Kidney (tissue), 14 donors: Measurements from ENCODE around the gene SET. TPM values are rescaled to one million over a fixed set of nuclear protein-coding genes. Genes with fewer than 3 reads are reported as not detected.

Source experiments
- DNase-seq, 5 donors: peaks; one replicate each; pipeline ENCODE4 v3.0.0-alpha.2; 2013 to 2020
- FAIRE-seq: peaks from 2 replicates; lab custom pipeline; 2012; peaks lifted over from hg19 to GRCh38; lab: Jason Lieb, UNC
- H3K27ac ChIP-seq, 2 donors: one replicate each; pipeline ENCODE4 v1.7.0; 2013; ENCODE audit warnings: low read depth in 2 of 2, low read length in 2 of 2, inconsistent platforms in 1 of 2
- H3K27me3 ChIP-seq: one replicate; pipeline ENCODE4 v1.7.1; 2013; ENCODE audit warnings: low read length, inconsistent platforms; ENCODE audit not compliant: control insufficient read depth, insufficient read depth
- H3K36me3 ChIP-seq, 3 donors: one replicate each; pipeline versions ENCODE4 v1.7.0 to v1.7.1; 2013; ENCODE audit warnings: low read length in 3 of 3, control low read depth in 1 of 3, inconsistent platforms in 1 of 3; ENCODE audit not compliant: insufficient read depth in 3 of 3, control insufficient read depth in 2 of 3
- H3K4me1 ChIP-seq, 3 donors: one replicate each; pipeline versions ENCODE4 v1.7.0 to v1.7.1; 2013; ENCODE audit warnings: low read length in 3 of 3, inconsistent platforms in 1 of 3, low read depth in 1 of 3; ENCODE audit not compliant: control insufficient read depth in 2 of 3, insufficient read depth in 2 of 3
- H3K4me3 ChIP-seq, 3 donors: one replicate each; pipeline versions ENCODE4 v1.7.0 to v1.8.1; 2013; ENCODE audit warnings: low read length in 3 of 3, control low read depth in 1 of 3, inconsistent platforms in 1 of 3
- H3K9ac ChIP-seq, 3 donors: one replicate each; pipeline versions ENCODE4 v1.7.0 to v1.7.1; 2013; ENCODE audit warnings: low read length in 3 of 3, control low read depth in 1 of 3, inconsistent platforms in 1 of 3
- H3K9me3 ChIP-seq, 3 donors: one replicate each; pipeline versions ENCODE4 v1.7.0 to v1.7.1; 2013; ENCODE audit warnings: low read length in 3 of 3, control low read depth in 1 of 3, inconsistent platforms in 1 of 3; ENCODE audit not compliant: control insufficient read depth in 2 of 3, insufficient read depth in 1 of 3
- CTCF ChIP-seq: IDR thresholded peaks from 3 replicates; pipeline ENCODE4 v1.5.1; 2012; ENCODE audit warnings: mild to moderate bottlenecking, moderate library complexity, borderline replicate concordance; ENCODE audit not compliant: insufficient read depth; ENCODE audit errors: extremely low read depth
- intact Hi-C: fragments of 100-400 bp; cut with DNase I; formaldehyde crosslinking; loops from one replicate; pipeline ENCODE4 v1.11.1; 2022
- polyA plus RNA-seq: library from polyadenylated mRNA; stranded (reverse); fragments of 350-450 nt; fragmentation: Illumina TruSeq; extraction: RNeasy Lipid Tissue Mini Kit (QIAGEN cat#74804); gene quantifications from one replicate; pipeline ENCODE4 v1.2.3, GENCODE V29; 2014; ENCODE audit warnings: low read depth, low replicate concordance; ENCODE audit not compliant: insufficient read depth
- total RNA-seq: library from RNA; stranded (reverse); fragmentation: NEBNext Ultra II Directional; extraction: Animal tissue kit (Norgen Biotek cat#: 25700); gene quantifications from one replicate; pipeline ENCODE4 v1.2.1, GENCODE V29; 2021
- donor health status: control.
- donor health status: control.
- donor health status: control.
- donor health status: control.
- donor health status: control.
- donor health status: DM: yes; HTN: yes; CAD: no.
- donor health status: Normal renal cell carcinoma (clear cell type).

Gene SET
- total and polyA plus RNA-seq, 2 donors from 2014 or later, result 127 to 247 TPM

GRCh38 chr9:128729766-128730517 lies 40.9 kb downstream of the SET start:
- Histone ChIP-seq H3K36me3 (peaks cover 0 to 12% (median 2%) of the 10 kb centered on the region in 3 donors), H3K9ac (no peak overlapping the region), H3K4me3 (no peak overlapping the region), H3K4me1 (peaks cover 0 to 2% (median 0%) of the 10 kb centered on the region in 3 donors), H3K27me3 (no peaks in the 10 kb centered on the region), H3K9me3 (no peaks in the 10 kb centered on the region), H3K27ac (no peak overlapping the region)
- DNase-seq, result peak in 3 of 5 donors; percentile 26 to 49 (median 28)
- FAIRE-seq, result no peak
- no peak for TF ChIP-seq CTCF
- intact Hi-C loops, result no loop called here

- Histone ChIP-seq H3K9me3 (no peaks in the 10 kb centered on the region), H3K9ac (no peak overlapping the region), H3K27ac (no peak overlapping the region), H3K36me3 (peaks cover 0 to 13% (median 2%) of the 10 kb centered on the region in 3 donors), H3K4me3 (no peak overlapping the region), H3K27me3 (no peaks in the 10 kb centered on the region), H3K4me1 (peaks cover 0 to 2% (median 0%) of the 10 kb centered on the region in 3 donors)
- FAIRE-seq (no peak), DNase-seq (no peak)
- TF ChIP-seq CTCF, result no peak
- intact Hi-C loops, result no loop called here
Measured at GRCh38 chr9:128731093-128731492, 42.1 kb downstream of the SET start.

DNA sequence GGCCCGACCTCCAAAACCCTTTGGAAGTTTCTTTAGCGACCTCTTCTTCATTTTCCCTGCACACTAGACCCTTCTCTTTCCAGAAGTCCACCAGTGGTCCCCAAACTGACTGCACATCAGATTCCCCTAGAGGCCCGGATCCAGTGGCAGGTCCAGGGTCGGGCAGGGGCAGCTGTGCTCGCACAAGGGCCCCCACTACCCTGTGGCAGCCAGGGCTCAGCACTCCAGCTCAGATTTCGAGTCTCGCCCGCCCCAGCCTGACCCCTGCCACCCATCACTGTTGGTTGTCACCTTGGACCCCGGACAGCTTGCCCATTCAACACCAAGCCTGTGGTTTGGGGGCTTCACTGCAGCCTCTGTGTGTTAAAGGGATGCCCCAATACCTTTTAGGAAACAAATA lies 42.7 kb downstream of the SET start:
- Histone ChIP-seq H3K27ac (no peak overlapping the region), H3K9ac (no peak overlapping the region), H3K4me3 (no peak overlapping the region), H3K4me1 (peaks cover 0 to 2% (median 0%) of the 10 kb centered on the region in 3 donors), H3K27me3 (no peaks in the 10 kb centered on the region), H3K36me3 (peaks cover 0 to 13% (median 2%) of the 10 kb centered on the region in 3 donors), H3K9me3 (no peaks in the 10 kb centered on the region)
- FAIRE-seq, result no peak
- no peak for DNase-seq
- no peak for TF ChIP-seq CTCF
- intact Hi-C loops, result no loop called here
